Measurements from ENCODE around the gene DDX25.

DNA sequence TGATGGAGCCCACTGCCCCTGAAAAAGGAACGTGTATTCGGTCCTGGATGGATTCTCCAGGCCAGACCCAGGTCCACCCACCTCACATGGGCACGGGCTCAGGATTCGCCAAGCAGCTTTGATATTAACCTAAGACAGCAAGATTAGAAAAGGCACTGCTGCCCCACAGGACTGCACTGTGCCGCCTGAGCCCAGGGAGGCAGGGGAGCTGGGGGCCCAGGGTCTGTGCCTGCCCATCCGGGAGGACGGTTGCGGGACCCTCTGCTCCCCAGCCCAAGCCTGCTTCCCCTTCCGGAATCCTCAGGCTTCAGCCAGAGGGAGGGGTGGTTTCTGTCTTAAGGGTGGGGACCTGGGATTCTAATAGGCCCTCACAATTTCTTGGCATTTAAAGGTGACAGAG is 28.0 kb downstream of the DDX25 start:
- TF ChIP-seq POLR2A (IDR thresholded peaks at IDR 0.05; ENCODE audit: extremely low read depth, insufficient read length) (no peak), MAX (IDR thresholded peaks at IDR 0.05; ENCODE audit: low read depth, low read length) (no peak), MYC (IDR thresholded peaks at IDR 0.05; ENCODE audit: low read depth, low read length) (no peak)
- TF ChIP-seq, protein P1, sequence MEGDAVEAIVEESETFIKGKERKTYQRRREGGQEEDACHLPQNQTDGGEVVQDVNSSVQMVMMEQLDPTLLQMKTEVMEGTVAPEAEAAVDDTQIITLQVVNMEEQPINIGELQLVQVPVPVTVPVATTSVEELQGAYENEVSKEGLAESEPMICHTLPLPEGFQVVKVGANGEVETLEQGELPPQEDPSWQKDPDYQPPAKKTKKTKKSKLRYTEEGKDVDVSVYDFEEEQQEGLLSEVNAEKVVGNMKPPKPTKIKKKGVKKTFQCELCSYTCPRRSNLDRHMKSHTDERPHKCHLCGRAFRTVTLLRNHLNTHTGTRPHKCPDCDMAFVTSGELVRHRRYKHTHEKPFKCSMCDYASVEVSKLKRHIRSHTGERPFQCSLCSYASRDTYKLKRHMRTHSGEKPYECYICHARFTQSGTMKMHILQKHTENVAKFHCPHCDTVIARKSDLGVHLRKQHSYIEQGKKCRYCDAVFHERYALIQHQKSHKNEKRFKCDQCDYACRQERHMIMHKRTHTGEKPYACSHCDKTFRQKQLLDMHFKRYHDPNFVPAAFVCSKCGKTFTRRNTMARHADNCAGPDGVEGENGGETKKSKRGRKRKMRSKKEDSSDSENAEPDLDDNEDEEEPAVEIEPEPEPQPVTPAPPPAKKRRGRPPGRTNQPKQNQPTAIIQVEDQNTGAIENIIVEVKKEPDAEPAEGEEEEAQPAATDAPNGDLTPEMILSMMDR (IDR thresholded peaks at IDR 0.05; ENCODE audit: low read depth, low read length), result no peak

Measured in NB4 (cell line).